Purkinje cell (primary cell): ENCODE results near the gene EXTL2. TPM values are rescaled to one million over a fixed set of nuclear protein-coding genes. Genes with fewer than 3 reads are reported as not detected.

Experiments used
- polyA plus RNA-seq: library from polyadenylated mRNA; unstranded; fragments of >200 nt; fragmentation: Nextera tagmentation; gene quantifications from 2 replicates; pipeline ENCODE4 v1.2.1, GENCODE V29; 2014

Gene EXTL2, protein sequence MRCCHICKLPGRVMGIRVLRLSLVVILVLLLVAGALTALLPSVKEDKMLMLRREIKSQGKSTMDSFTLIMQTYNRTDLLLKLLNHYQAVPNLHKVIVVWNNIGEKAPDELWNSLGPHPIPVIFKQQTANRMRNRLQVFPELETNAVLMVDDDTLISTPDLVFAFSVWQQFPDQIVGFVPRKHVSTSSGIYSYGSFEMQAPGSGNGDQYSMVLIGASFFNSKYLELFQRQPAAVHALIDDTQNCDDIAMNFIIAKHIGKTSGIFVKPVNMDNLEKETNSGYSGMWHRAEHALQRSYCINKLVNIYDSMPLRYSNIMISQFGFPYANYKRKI
- 190 and 198 TPM in 2 replicates for polyA plus RNA-seq

DNA sequence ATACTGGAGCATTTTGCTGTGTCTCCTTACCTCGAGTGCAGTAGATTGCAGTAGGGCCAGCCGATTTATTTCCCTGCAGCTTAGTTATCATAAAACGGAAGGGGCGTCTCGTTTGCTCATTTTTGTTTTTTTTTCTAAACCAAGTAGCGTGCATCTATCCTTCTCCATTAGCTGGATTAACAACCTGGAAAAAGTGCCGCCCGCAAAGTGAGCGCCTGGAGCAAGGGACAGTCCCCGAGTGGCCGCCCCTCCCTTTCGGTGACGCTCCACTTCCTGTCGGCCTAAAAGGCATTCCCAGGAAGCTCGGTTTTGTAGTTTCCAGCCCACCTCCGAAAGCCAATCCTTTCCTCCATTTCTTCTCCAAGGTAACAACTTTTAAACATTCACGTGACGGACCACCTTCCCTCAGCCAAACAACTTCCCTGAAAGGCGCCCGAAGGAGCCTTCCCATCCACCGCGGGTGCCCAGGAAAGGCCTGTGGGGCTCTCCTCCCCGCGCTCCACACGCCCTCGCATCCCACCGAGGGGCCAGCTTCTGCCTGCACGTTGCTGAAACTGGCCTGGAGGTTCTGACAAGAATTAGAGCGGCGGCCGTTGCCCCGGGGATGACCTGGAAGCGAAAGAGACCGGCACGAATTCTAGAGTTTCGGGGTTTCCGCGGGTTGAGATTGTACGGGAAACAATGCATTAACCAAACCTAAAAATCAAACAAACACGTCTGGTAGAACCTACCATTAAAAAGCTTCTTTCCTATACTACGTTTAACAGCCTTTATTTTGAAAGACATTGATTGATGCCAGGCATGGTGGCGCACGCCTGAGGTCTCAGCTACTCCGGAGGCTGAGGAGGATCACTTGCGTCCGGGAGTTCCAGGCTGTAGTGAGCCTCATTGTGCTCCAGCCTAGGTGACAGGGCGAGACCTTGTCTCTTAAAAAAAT lies at the start of gene EXTL2:
TSS of gene EXTL2 (minus strand) at position 240 of the 937 bp plus-strand sequence. CDS start 6,085 bp downstream, outside the sequence.

DNA sequence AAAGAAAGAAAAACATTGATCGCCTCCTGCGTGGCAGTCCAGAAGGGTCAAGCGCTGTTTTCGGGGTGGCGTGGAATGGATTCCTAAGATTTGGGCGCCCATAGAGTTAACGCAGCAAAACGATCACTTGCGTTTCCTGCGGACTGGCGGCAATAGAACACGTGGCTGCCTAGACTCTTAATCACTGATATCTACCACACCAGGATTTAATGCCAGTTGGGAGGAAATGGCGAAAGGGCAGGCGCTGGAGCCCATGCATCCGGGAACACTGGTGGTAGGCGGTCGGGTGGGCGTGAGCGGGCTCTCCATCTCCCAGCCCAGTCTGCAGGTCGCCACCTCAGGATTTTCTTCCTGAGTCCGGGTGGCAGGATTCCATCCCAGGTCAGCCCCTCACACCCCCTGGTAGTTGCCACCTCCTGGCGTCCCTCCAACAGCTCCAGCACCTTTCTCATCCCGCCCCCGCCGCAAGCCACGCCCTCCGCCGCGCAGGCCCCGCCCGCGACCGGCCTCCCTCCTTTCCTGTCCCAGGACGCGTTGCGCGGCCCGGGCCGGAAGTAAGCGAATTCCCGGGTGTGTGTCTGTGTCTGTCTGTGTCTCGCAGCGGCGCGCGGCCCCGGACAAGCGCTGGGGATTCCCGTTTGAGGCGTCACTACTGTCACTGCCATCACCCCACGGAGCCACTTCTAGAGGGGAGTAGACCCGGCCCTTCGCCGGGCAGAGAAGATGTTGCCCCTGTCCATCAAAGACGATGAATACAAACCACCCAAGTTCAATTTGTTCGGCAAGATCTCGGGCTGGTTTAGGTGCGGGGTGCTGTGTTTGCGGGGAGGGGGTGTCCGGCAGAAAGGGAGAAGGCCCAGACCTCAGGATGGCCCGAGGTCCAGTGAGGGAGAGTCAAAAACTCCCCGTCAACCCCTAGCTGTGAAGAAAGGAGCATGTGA lies 1.2 kb upstream of the EXTL2 start, which contains the start of gene SLC30A7:
TSS of gene SLC30A7 (plus strand) at position 551 of the 941 bp plus-strand sequence. CDS start at position 724, 173 bp downstream.

Other genes starting within 250 kb of the EXTL2 start
- gene VCAM1, start 175.1 kb downstream of the EXTL2 start, polyA plus RNA-seq: 0.71 and 1.1 TPM in 2 replicates
- gene SLC30A7, start 1.2 kb upstream of the EXTL2 start, polyA plus RNA-seq: 4.2 and 5.8 TPM in 2 replicates
- 26.5 and 52.1 TPM in 2 replicates for gene DPH5, start 130.9 kb upstream of the EXTL2 start, polyA plus RNA-seq